ENCODE measurements around the gene ARHGAP26.

DNA sequence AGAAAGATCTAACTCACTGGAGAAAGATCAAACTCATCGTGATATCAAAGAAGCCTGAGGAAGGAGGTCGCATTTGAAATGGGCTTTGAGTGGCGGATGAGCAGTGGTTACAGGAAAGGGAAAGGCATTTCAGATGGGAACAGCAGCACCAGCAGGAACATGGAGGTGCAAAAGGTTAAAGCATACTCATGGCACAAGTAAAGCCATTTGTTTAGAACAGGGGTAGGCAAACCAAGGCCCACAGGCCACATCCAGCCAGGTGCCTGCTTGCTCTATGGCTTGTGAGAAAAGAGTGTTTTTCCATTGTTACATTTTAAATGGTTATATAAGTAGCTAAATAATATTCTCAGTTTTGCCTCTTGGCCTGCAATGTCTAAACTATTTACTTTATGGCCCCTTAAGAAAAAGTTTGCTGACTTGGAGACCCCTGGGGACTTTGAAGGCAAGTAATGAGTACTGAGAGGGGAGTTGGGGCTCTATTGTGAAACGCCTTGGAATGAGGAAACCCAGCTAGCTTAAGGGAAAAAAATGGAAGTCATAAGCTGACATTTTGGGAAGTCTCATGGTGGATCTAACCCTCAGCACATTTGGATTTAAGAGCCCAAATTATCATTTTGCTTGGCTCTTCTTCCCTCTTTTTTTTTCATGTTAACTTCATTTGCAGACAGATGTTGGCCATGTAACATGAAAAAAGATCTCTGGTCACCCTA lies 422.2 kb downstream of the ARHGAP26 start:
- TF ChIP-seq CTCF (IDR thresholded peaks at IDR 0.05; ENCODE audit: low read length) (no peak), EZH2 (IDR thresholded peaks at IDR 0.05; ENCODE audit: borderline replicate concordance, low read length) (no peak)
